ENCODE measurements around the gene SLC26A11.
"Not testable (repeated sequence)": the region's sequence is repeated elsewhere in the genome, so short reads cannot be mapped to it uniquely, and the experiment has no call there.

The SLC26A11 gene

GRCh38 chr17:80287806-80288567 lies 67.8 kb downstream of the SLC26A11 start:
- no peak for DNase-seq

- no peak for DNase-seq
These were observed 69.4 kb downstream of the SLC26A11 start for GRCh38 chr17:80289616-80290015.

DNA sequence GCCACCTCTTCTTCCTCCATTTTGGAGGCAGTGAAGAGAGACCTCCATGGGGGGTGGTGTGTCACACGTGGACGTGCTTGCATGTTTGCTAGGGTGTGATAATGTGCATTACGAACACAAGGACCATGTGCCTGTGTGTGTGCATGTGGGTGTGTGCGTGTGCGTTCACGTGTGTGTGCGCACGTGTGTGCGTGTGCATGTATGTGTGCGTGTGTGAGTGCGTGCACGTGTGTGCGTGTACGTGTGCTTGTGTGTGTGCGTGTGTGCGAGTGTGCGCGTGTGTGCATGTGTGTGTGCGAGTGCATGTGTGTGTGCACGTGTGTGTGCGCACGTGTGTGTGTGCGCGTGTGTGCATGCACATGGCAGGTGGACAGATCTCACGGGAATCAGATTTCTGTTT lies 69.9 kb downstream of the SLC26A11 start:
- no peak for DNase-seq

GRCh38 chr17:80291260-80291659 lies 71.0 kb downstream of the SLC26A11 start:
- DNase-seq = no peak

DNA sequence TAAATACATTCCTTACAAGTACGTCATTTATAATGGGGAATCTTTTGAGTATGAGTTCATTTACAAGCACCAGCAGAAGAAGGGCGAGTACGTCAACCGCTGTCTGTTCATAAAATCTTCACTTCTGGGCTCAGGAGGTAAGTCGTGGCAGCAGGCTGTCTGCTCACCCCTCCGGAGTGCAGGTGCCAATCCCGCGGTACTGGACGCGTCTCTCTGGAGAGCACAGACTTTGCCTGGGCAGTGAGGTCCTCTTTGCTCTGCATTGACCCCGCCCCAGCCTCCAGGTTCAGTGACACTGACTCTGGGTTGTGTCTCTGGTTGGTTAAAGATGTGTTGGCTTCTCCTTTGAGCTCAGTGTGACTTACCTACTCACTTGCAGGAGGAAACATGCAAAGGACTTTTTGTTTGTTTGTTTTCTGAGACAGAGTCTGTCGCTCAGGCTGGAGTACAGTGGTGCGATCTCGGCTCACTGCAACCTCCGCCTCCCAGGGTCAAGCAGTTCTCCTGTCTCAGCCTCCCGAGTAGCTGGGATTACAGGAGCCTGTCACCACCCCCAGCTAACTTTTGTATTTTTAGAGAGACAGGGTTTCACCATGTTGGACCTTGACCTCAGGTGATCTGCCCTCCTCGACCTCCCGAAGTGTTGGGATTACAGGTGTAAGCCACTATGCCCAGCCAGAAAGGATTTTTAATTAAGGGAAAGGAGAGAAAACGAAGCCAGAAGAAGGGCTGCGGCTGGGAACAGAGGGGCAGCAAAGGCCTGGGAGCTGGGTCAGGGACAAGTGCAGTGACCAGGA lies 71.7 kb downstream of the SLC26A11 start:
- no peak for DNase-seq

DNA sequence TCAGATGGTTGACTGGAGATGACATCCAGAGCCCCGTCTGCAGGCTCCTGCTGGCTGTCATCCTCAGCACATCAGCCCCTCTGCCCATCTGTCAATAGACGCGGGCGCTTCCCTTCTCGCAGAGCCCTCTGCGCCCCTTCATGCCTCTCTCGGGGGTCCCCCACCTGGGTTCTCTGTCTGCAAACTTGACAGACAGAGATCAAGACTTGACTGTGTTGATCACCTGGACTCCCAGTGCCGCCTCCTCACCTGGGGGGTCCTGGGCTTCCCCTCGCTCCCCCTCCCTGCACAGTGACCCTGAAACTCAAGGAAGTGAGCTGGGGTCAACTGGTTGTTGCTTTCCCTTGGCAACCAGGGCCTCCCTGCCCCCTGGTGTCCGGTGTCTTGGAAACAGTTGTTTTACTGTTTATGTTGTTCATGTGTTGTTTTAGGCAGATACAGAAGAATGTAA lies 72.3 kb downstream of the SLC26A11 start:
- DNase-seq = no peak

- DNase-seq = no peak
These were observed 74.0 kb downstream of the SLC26A11 start for GRCh38 chr17:80294210-80294609.

GRCh38 chr17:80294653-80295052 lies 74.4 kb downstream of the SLC26A11 start:
- DNase-seq = no peak

GRCh38 chr17:80295146-80295545 lies 74.9 kb downstream of the SLC26A11 start:
- DNase-seq = no peak

- no peak for DNase-seq
These were observed 75.3 kb downstream of the SLC26A11 start for GRCh38 chr17:80295559-80295958.

- DNase-seq = no peak
These were observed 76.0 kb downstream of the SLC26A11 start for GRCh38 chr17:80296221-80296620.

- DNase-seq = no peak
These were observed 77.9 kb downstream of the SLC26A11 start for GRCh38 chr17:80297996-80298560.

DNA sequence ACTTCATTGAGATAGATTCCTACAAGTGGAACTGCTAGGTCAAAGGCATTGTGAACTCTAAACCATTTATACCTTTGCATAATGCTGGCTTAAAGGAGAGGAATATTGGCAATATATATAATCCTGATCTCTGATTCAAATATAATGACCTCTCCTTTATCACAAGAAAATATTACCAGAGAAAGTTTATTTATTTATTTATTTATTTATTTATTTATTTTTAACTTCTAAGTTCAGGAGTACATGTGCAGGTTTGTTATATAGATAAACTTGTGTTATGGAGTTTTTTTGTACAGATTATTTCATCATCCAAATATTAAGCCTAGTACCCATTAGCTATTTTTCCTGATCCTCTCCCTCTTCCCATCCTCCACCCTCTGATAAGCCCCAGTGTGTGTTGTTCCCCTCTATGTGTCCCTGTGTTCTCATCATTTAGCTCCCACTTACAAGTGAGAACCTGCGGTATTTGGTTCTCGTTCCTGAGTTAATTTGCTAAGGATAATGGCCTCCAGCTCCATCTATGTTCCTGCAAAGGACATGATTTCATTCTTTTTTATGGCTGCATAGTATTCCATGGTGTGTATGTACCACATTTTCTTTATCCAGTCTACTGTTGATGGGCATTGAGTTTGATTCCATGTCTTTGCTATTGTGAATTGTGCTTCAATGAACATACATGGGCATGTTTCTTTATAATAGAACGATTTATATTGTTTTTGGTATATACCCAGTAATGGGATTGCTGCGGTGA lies 79.3 kb downstream of the SLC26A11 start:
- DNase-seq = not testable (repeated sequence)

DNA sequence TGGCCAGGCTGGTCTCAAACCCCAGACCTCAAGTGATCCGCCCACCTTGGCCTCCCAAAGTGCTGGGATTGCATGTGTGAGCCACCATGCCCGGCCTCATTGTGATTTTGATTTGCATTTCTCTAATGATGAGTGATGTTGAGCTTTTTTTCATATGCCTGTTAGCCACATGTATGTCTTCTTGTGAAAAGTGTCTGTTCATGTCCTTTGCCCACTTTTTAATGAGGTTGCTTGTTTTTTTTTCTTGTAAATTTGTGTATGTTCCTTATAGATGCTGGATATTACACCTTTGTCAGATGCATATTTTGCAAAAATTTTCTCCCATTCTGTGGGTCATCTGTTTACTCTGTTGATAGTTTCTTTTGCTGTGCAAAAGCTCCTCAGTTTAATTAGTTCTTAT lies 80.5 kb downstream of the SLC26A11 start:
- DNase-seq = not testable (repeated sequence)
